ENCODE data around the gene CUX1.

DNA sequence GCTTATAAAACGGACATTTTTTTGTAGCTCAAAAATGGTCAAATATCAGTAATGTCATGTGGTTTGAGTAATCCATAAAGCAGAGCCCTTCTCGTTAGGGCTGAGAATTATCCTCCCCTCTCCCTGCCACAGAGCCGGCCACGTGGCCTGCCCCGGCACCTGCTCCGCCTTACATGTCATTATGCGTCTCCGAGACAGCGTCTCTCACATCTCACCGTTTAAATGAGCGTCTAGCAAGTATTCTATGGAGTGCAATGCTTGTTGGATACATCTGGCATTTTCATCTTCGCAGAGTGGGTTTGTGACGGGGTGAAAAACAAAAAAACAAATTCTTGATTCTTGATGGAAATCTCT, 86.1 kb downstream of the CUX1 start:
- TF ChIP-seq, protein P1, sequence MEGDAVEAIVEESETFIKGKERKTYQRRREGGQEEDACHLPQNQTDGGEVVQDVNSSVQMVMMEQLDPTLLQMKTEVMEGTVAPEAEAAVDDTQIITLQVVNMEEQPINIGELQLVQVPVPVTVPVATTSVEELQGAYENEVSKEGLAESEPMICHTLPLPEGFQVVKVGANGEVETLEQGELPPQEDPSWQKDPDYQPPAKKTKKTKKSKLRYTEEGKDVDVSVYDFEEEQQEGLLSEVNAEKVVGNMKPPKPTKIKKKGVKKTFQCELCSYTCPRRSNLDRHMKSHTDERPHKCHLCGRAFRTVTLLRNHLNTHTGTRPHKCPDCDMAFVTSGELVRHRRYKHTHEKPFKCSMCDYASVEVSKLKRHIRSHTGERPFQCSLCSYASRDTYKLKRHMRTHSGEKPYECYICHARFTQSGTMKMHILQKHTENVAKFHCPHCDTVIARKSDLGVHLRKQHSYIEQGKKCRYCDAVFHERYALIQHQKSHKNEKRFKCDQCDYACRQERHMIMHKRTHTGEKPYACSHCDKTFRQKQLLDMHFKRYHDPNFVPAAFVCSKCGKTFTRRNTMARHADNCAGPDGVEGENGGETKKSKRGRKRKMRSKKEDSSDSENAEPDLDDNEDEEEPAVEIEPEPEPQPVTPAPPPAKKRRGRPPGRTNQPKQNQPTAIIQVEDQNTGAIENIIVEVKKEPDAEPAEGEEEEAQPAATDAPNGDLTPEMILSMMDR (IDR thresholded peaks at IDR 0.05) = no peak
- no peak for TF ChIP-seq POLR2A (IDR thresholded peaks at IDR 0.05)
